ENCODE results near the gene DDX41. TPM values are rescaled to one million over a fixed set of nuclear protein-coding genes. Genes with fewer than 3 reads are reported as not detected.

The DDX41 gene
- total RNA-seq, 1 experiment from 2014 or later: 135 TPM

GRCh38 chr5:177497292-177498012, 19.3 kb downstream of the DDX41 start, which contains the start of gene PDLIM7:
TSS of gene PDLIM7 (minus strand) at chr5:177497604. CDS start at chr5:177496512, 1,092 bp downstream.
- TF ChIP-seq, protein P1, sequence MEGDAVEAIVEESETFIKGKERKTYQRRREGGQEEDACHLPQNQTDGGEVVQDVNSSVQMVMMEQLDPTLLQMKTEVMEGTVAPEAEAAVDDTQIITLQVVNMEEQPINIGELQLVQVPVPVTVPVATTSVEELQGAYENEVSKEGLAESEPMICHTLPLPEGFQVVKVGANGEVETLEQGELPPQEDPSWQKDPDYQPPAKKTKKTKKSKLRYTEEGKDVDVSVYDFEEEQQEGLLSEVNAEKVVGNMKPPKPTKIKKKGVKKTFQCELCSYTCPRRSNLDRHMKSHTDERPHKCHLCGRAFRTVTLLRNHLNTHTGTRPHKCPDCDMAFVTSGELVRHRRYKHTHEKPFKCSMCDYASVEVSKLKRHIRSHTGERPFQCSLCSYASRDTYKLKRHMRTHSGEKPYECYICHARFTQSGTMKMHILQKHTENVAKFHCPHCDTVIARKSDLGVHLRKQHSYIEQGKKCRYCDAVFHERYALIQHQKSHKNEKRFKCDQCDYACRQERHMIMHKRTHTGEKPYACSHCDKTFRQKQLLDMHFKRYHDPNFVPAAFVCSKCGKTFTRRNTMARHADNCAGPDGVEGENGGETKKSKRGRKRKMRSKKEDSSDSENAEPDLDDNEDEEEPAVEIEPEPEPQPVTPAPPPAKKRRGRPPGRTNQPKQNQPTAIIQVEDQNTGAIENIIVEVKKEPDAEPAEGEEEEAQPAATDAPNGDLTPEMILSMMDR (IDR thresholded peaks at IDR 0.05; ENCODE audit: unreplicated experiment): no peak
- Mint-ChIP-seq H3K27me3 (ENCODE audit: insufficient read depth, unreplicated experiment) (no peaks in the 10 kb centered on the region), H3K9me3 (ENCODE audit: unreplicated experiment) (no peaks in the 10 kb centered on the region), H3K27ac (ENCODE audit: low read depth, unreplicated experiment) (peak within 1 kb of the TSS; percentile 55), H3K36me3 (ENCODE audit: insufficient read depth, unreplicated experiment) (peaks cover 2% of the 10 kb centered on the region), H3K4me3 (ENCODE audit: unreplicated experiment) (peak within 1 kb of the TSS; percentile 74), H3K4me1 (ENCODE audit: insufficient read depth, unreplicated experiment) (peaks cover 58% of the 10 kb centered on the region)
- ChIA-PET POLR2A (interaction anchor here (0.7 to 3.8 kb wide), 29 partner anchors 9 to 747 kb away, joined by 3 to 24 read pairs (median 5); partner anchors contain the start of genes B4GALT7, DDX41, GRK6 and RAB24), CTCF (interaction anchor here (0.6 to 8.6 kb wide), 16 partner anchors 9 to 907 kb away, joined by 3 to 83 read pairs (median 4); partner anchors contain the start of gene DDX41)
- intact Hi-C loops (cut with micrococcal nuclease): loop anchor here (1.0 to 2.0 kb wide), 4 partner anchors 19 to 107 kb away; no protein-coding TSS in a partner anchor
- TSS peak; percentile 39 for BruUV-seq (replicated peaks)
- DNase-seq (ENCODE audit: unreplicated experiment): peak; percentile 99

GRCh38 chr5:177496727-177497291, 20.0 kb downstream of the DDX41 start:
- Mint-ChIP-seq H3K9me3 (ENCODE audit: unreplicated experiment) (no peaks in the 10 kb centered on the region), H3K36me3 (ENCODE audit: insufficient read depth, unreplicated experiment) (peaks cover 4% of the 10 kb centered on the region), H3K4me1 (ENCODE audit: insufficient read depth, unreplicated experiment) (peaks cover 51% of the 10 kb centered on the region), H3K4me3 (ENCODE audit: unreplicated experiment) (peak overlapping the region; percentile 74), H3K27me3 (ENCODE audit: insufficient read depth, unreplicated experiment) (no peaks in the 10 kb centered on the region), H3K27ac (ENCODE audit: low read depth, unreplicated experiment) (peak overlapping the region; percentile 55)
- intact Hi-C loops (cut with micrococcal nuclease): loop anchor here (1.0 to 2.0 kb wide), 4 partner anchors 18 to 107 kb away; no protein-coding TSS in a partner anchor
- TF ChIP-seq, protein P1 (IDR thresholded peaks at IDR 0.05; ENCODE audit: unreplicated experiment): no peak
- CTCF ChIA-PET: interaction anchor here (0.6 to 8.6 kb wide), 14 partner anchors 10 to 385 kb away, joined by 3 to 83 read pairs (median 4); partner anchors contain the start of gene DDX41
- POLR2A ChIA-PET: interaction anchor here (0.6 to 3.9 kb wide), 27 partner anchors 11 to 195 kb away, joined by 3 to 24 read pairs (median 5); partner anchors contain the start of genes B4GALT7, DDX41, GRK6 and RAB24
- peak; percentile 95 for DNase-seq (ENCODE audit: unreplicated experiment)
- no TSS peak for BruUV-seq (replicated peaks)

DNA sequence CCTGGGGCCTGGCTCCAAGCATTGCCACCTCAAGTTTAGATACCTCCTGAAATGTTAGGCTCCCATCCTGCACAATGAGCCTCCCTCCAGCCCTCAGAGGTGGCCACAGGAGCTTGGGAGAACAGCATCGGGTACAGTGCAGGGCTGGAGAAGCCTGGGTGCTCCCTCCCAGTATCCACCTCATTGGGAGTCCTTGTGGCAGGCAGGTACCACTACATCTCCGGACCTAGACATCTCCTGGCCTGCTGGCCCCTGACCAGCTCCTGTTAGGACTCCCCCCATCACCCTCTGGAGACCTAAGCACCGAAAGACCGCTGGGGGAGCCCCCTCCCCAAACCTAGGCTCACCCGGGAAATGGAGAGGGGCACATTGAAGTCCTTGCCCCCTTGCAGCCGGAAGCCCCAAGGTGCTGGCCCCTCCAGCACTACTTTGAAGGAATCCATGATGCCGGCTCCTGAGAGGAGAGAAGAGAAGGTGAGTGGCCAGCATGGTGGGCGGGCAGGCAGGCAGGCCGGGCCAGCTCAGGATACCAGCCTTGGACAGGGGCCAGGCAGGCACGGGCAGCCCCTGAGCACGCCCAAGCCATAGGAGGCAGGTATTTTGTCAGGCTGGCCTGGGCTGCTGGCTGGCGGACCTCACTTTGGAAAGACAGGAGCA, 20.6 kb downstream of the DDX41 start:
- no peaks in the 10 kb centered on the region for H3K9me3 Mint-ChIP-seq (ENCODE audit: unreplicated experiment)
- DNase-seq (ENCODE audit: unreplicated experiment): peak; percentile 77
- TF ChIP-seq, protein P1 (IDR thresholded peaks at IDR 0.05; ENCODE audit: unreplicated experiment): peak; percentile 59
- intact Hi-C loops (cut with micrococcal nuclease): loop anchor here (2.0 kb wide), 2 partner anchors 17 to 51 kb away; no protein-coding TSS in a partner anchor
- H3K27ac Mint-ChIP-seq (ENCODE audit: low read depth, unreplicated experiment): peak overlapping the region; percentile 55
- no TSS peak for BruUV-seq (replicated peaks)
- H3K27me3 Mint-ChIP-seq (ENCODE audit: insufficient read depth, unreplicated experiment): no peaks in the 10 kb centered on the region
- ChIA-PET CTCF (interaction anchor here (0.6 to 8.6 kb wide), 14 partner anchors 11 to 321 kb away, joined by 3 to 65 read pairs (median 6); no protein-coding TSS in a partner anchor), POLR2A (interaction anchor here (0.5 to 3.9 kb wide), 16 partner anchors 10 to 194 kb away, joined by 3 to 24 read pairs (median 5); partner anchors contain the start of gene GRK6)
- peaks cover 6% of the 10 kb centered on the region for H3K36me3 Mint-ChIP-seq (ENCODE audit: insufficient read depth, unreplicated experiment)
- peak overlapping the region; percentile 74 for H3K4me3 Mint-ChIP-seq (ENCODE audit: unreplicated experiment)
- H3K4me1 Mint-ChIP-seq (ENCODE audit: insufficient read depth, unreplicated experiment): peaks cover 53% of the 10 kb centered on the region
